ENCODE results near the gene ESYT1.

- no peak for TF ChIP-seq CTCF (IDR thresholded peaks at IDR 0.05)
- TF ChIP-seq EZH2phosphoT487 (IDR thresholded peaks at IDR 0.05): no peak
- TF ChIP-seq EZH2 (IDR thresholded peaks at IDR 0.05): no peak
Observed at GRCh38 chr12:56155256-56155845, 27.3 kb downstream of the ESYT1 start.

Measured in neural progenitor cell (in vitro differentiated cells).